Activated B cell treated with CpG ODN at 0.5 μM for 24 hours (primary cell): ENCODE data around the gene PARN. TPM values are rescaled to one million over a fixed set of nuclear protein-coding genes. Genes with fewer than 3 reads are reported as not detected.

Experiments
- ATAC-seq: fragments of 200-7000 bp; cut with Tn5 transposase; one replicate; pipeline ENCODE4 v1.10.0; 2021; ENCODE audit warnings: low read depth, mild to moderate bottlenecking, moderate library complexity
- CTCF ChIA-PET: fragments of 350-600 bp; sonication (Branson Sonifier 250); formaldehyde crosslinking; loops from one replicate; lab custom pipeline; 2021; ENCODE audit warnings: antibody characterized with exemption; lab: Charles Lee
- POLR2A ChIA-PET: fragments of 350-600 bp; sonication (Branson Sonifier 250); formaldehyde crosslinking; loops from one replicate; lab custom pipeline; 2021; ENCODE audit warnings: antibody characterized with exemption; lab: Charles Lee
- DNase-seq: peaks from one replicate; pipeline ENCODE4 v3.0.0; 2022
- H3K27ac Mint-ChIP-seq: one replicate; pipeline ENCODE4 v1.8.0; 2020; ENCODE audit warnings: mixed read lengths
- H3K27me3 Mint-ChIP-seq: one replicate; pipeline ENCODE4 v1.8.0; 2021; ENCODE audit warnings: mixed read lengths
- H3K36me3 Mint-ChIP-seq: one replicate; pipeline ENCODE4 v1.8.0; 2021; ENCODE audit warnings: low read depth, mixed read lengths
- H3K4me1 Mint-ChIP-seq: one replicate; pipeline ENCODE4 v1.8.0; 2021; ENCODE audit warnings: mixed read lengths
- H3K4me3 Mint-ChIP-seq: one replicate; pipeline ENCODE4 v1.8.0; 2020; ENCODE audit warnings: mild to moderate bottlenecking, mixed read lengths
- H3K9me3 Mint-ChIP-seq: one replicate; pipeline ENCODE4 v1.8.0; 2020; ENCODE audit warnings: mixed read lengths
- CTCF ChIP-seq: fragments of 200-600 bp; IDR thresholded peaks from one replicate; pipeline ENCODE4 v1.8.0; 2022; ENCODE audit warnings: antibody characterized with exemption, mild to moderate bottlenecking
- intact Hi-C: fragments of 100-400 bp; cut with micrococcal nuclease; formaldehyde crosslinking; loops from one replicate; pipeline ENCODE4 v1.15.1; 2024
- total RNA-seq: library from RNA; stranded (reverse); gene quantifications from 2 replicates; pipeline ENCODE4 v1.2.3, GENCODE V29; 2022

PARN gene
- total RNA-seq, 1 donor from 2014 or later: 47.3 TPM

GRCh38 chr16:14611660-14612059 lies 18.4 kb downstream of the PARN start:
- ATAC-seq: no peak
- intact Hi-C loops: no loop called here
- Mint-ChIP-seq H3K36me3 (peaks cover 79% of the 10 kb centered on the region), H3K27me3 (no peaks in the 10 kb centered on the region), H3K27ac (no peak overlapping the region), H3K4me3 (no peak overlapping the region), H3K9me3 (no peaks in the 10 kb centered on the region), H3K4me1 (peaks cover 32% of the 10 kb centered on the region)
- no peak for DNase-seq
- no peak for TF ChIP-seq CTCF
- ChIA-PET POLR2A (interaction anchor here (1.5 kb wide), 1 partner anchor 18 kb away, joined by 7 read pairs; the partner anchor contains the start of gene PARN), CTCF (interaction anchor here (0.9 kb wide), 1 partner anchor 12 kb away, joined by 4 read pairs; no protein-coding TSS in a partner anchor)

- POLR2A ChIA-PET: interaction anchor here (2.2 kb wide), 1 partner anchor 20 kb away, joined by 12 read pairs; the partner anchor contains the start of gene PARN
- no peak for TF ChIP-seq CTCF
- CTCF ChIA-PET: interaction anchor here (0.7 kb wide), 1 partner anchor 304 kb away, joined by 3 read pairs; no protein-coding TSS in a partner anchor
- intact Hi-C loops: loop anchor here (5.0 to 10.0 kb wide), 2 partner anchors 322 to 685 kb away; partner anchors contain the start of gene ERCC4
- peaks cover 74% of the 10 kb centered on the region for H3K36me3 Mint-ChIP-seq
- no peak overlapping the region for H3K4me3 Mint-ChIP-seq
- no peak for DNase-seq
- no peak overlapping the region for H3K27ac Mint-ChIP-seq
- H3K9me3 Mint-ChIP-seq: no peaks in the 10 kb centered on the region
- H3K27me3 Mint-ChIP-seq: no peaks in the 10 kb centered on the region
- no peak for ATAC-seq
- peaks cover 44% of the 10 kb centered on the region for H3K4me1 Mint-ChIP-seq
These were observed 20.3 kb downstream of the PARN start for GRCh38 chr16:14609716-14610115.

GRCh38 chr16:14608604-14609003 lies 21.5 kb downstream of the PARN start:
- Mint-ChIP-seq H3K4me3 (peak overlapping the region; percentile 67), H3K27ac (peak overlapping the region; percentile 77), H3K27me3 (no peaks in the 10 kb centered on the region), H3K36me3 (peaks cover 71% of the 10 kb centered on the region), H3K9me3 (no peaks in the 10 kb centered on the region), H3K4me1 (peaks cover 44% of the 10 kb centered on the region)
- no peak for DNase-seq
- ChIA-PET CTCF (interaction anchor here (0.7 to 0.9 kb wide), 2 partner anchors 17 to 43 kb away, joined by 3 read pairs; no protein-coding TSS in a partner anchor), POLR2A (interaction anchor here (1.0 to 2.2 kb wide), 4 partner anchors 9 to 24 kb away, joined by 3 to 12 read pairs (median 4); partner anchors contain the start of genes BFAR and PARN)
- TF ChIP-seq CTCF: no peak
- no peak for ATAC-seq
- intact Hi-C loops: loop anchor here (1.0 to 10.0 kb wide), 3 partner anchors 22 to 684 kb away; partner anchors contain the start of genes ERCC4 and PARN

GRCh38 chr16:14608111-14608566 lies 21.9 kb downstream of the PARN start:
- ATAC-seq: peak; percentile 70
- Mint-ChIP-seq H3K4me1 (peaks cover 44% of the 10 kb centered on the region), H3K4me3 (peak overlapping the region; percentile 67), H3K27ac (peak overlapping the region; percentile 77), H3K9me3 (no peaks in the 10 kb centered on the region), H3K36me3 (peaks cover 72% of the 10 kb centered on the region), H3K27me3 (no peaks in the 10 kb centered on the region)
- intact Hi-C loops: loop anchor here (1.0 to 10.0 kb wide), 3 partner anchors 22 to 683 kb away; partner anchors contain the start of genes ERCC4 and PARN
- POLR2A ChIA-PET: interaction anchor here (1.0 to 2.2 kb wide), 4 partner anchors 8 to 24 kb away, joined by 3 to 12 read pairs (median 4); partner anchors contain the start of genes BFAR and PARN
- no peak for TF ChIP-seq CTCF
- CTCF ChIA-PET: interaction anchor here (0.7 to 0.9 kb wide), 2 partner anchors 18 to 42 kb away, joined by 3 read pairs; no protein-coding TSS in a partner anchor
- no peak for DNase-seq

- H3K4me3 Mint-ChIP-seq: peak overlapping the region; percentile 42
- no peak for TF ChIP-seq CTCF
- DNase-seq (no peak), ATAC-seq (peak; percentile 48)
- no peaks in the 10 kb centered on the region for H3K27me3 Mint-ChIP-seq
- H3K27ac Mint-ChIP-seq: peak overlapping the region; percentile 38
- H3K4me1 Mint-ChIP-seq: peaks cover 44% of the 10 kb centered on the region
- H3K36me3 Mint-ChIP-seq: peaks cover 74% of the 10 kb centered on the region
- POLR2A ChIA-PET: interaction anchor here (0.6 to 1.5 kb wide), 7 partner anchors 20 to 1095 kb away, joined by 3 to 6 read pairs (median 4); partner anchors contain the start of gene BFAR
- intact Hi-C loops: loop anchor here (5.0 to 10.0 kb wide), 2 partner anchors 319 to 681 kb away; partner anchors contain the start of gene ERCC4
- H3K9me3 Mint-ChIP-seq: no peaks in the 10 kb centered on the region
- CTCF ChIA-PET: interaction anchor here (0.6 to 1.7 kb wide), 3 partner anchors 24 to 357 kb away, joined by 3 to 5 read pairs (median 5); partner anchors contain the start of gene PARN
These were observed 24.0 kb downstream of the PARN start for GRCh38 chr16:14606102-14606501.
